GM19468 (cell line): ENCODE data around the gene UBE2I.

Source experiments
- ATAC-seq: cut with Tn5 transposase; IDR thresholded peaks from one replicate; pipeline ENCODE4 v1.9.1; 2021; ENCODE audit warnings: mild to moderate bottlenecking, moderate library complexity, moderate number of reproducible peaks; ENCODE audit not compliant: unreplicated experiment; ENCODE audit errors: extremely low read depth

Gene UBE2I

DNA sequence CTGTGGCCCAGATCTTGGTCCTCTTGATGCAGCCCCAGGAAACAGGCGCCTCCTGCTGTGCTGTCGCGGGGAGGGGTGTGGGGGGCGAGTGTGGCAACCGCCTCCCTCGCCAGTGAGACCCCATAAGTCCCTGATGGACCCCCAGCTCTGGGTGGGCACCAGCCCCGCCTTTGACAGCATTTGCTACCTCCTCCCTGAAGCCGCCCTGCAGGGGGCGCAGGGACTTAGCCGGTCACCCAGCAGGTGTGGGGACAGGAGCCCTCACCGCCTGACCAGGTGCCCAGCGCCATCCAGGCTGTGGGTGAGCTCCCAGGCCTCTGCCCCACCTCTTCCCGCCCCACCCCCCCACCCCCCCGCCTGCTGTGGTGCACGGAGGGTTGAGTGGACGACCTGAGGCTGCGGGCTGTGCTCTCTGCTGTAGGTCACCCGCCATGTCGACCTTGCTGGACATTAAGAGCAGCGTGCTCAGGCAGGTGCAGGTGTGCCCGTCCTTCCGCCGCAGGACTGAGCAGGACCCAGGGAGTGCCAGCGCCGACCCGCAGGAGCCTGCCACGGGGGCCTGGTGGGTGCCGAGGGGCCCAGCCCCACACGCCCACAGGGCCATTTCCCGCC, 28.8 kb downstream of the UBE2I start:
- no peak for ATAC-seq

GRCh38 chr16:1338855-1339675, 29.6 kb downstream of the UBE2I start:
- ATAC-seq = no peak

DNA sequence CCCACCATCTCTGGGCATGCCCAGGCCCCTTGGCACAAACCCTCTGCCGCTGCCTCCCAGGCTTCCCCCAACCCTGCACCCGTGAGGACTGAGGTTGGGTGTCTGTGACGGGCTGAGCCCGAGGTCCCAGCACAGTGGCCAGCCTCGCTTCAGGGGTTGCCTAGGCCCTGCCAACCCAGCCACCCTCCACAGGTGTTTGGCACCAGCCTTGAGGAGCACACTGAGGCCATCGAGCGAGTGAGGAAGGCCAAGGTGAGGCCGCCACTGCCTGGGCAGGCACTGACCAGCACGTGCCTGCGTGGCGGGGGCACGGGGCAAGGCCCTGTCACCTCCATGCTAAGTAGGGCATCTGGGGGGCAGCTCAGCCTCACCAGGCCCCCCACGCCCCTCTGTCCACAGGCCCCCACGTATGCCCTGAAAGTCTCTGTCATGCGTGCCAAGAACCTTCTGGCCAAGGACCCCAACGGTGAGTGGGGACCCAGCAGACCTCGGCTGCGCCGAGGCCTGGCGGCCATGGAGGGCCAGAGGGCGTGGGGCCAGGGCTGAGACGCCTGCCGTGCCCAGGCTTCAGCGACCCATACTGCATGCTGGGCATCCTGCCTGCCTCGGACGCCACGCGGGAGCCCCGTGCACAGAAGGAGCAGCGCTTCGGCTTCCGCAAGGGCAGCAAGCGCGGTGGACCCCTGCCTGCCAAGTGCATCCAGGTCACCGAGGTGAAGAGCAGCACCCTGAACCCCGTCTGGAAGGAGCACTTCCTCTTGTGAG, 31.5 kb downstream of the UBE2I start:
- no peak for ATAC-seq

- no peak for ATAC-seq
Measured at GRCh38 chr16:1341495-1342420, 32.3 kb downstream of the UBE2I start.

DNA sequence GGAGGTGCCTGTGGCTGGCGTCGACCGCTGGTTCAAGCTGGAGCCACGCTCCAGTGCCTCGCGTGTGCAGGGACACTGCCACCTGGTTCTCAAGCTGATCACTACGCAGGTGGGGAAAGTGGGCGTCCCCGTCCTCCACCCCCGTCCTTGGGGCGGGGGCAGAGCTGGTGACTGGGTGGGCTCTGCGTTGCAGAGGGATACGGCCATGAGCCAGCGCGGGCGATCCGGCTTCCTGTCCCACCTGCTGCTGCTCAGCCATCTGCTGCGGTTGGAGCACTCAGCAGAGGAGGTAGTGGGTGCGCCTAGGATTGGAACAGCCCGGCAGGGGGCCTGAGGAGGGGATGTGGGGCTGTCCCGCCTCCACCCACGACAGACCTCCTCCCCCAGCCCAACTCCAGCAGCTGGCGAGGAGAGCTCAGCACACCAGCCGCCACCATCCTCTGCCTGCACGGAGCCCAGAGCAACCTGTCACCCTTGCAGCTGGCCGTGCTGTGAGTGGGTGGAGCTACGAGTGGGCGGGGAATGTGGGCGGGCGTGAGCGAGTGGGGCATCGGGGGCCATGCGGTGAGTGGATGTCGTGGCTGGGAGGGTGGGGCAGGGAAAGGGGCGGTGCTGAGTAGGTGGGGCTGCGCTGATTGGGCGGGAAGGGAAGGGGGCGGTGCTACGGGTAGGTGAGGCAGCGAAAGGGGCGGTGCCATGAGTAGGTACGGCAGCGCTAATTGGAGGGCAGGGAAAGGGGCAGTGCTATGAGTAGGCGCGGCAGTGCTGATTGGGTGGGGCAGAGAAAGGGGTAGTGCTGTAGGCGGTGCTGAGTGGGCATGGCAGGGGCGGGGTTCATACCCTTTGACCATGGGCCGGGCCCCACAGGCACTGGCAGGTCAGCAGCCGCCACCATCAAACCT, 33.3 kb downstream of the UBE2I start:
- ATAC-seq = peak; percentile 55

DNA sequence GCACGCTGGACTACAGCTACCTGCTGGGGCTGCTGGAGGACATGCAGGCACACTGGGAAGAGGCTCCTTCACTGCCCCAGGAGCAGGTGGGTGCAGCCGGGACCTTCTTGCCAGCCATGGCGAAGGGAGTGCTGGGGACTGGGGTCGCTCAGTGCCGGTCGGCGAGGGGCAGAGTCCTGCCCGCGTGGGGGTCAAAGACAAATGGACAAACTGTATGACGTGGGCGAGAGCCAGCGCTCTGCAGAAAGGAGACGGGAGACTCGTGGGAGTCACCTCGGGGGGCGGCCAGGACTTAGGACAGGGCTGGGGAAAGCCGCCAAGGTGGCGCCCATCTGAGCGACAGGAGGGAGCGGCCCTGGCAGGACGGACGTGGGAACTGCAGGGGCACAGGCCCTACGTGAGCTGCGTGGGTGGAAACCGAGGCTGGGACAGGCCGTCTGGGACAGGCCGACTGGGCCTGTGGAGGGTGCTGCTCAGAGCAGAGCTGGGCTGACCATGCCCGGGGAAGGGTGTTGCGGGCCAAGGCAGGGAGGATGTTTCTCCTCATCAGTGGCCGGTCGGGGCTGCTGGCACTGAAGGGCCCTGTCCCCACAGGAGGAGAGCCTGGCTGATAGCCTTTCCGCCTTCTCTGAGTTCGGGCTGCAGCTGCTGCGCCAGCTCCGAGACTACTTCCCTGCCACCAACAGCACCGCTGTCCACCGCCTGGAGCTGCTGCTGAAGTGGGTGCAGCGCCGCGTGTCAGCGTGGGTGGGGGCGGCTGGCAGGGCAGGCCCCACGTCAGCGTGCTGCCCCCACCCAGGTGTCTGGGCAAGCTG, 34.2 kb downstream of the UBE2I start:
- ATAC-seq = no peak

DNA sequence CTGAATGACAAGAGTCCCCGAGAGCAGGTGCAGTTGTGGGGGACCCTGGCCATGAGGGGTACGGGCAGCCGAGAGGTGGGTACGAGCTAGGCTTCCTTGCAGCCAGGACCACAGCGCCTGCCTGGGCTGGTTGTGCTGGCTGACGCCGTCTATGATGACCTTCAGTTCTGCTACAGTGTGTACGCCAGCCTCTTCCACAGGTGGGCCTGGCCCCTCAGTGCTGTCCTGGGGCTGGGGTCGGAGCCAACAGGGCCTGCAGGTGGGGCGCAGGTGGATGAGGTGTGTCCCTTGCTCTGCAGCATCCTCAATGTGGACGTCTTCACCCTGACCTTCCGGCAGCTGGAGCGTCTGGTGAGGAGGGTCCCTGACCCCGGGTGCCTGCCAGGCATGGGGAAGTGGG, 35.1 kb downstream of the UBE2I start:
- no peak for ATAC-seq

DNA sequence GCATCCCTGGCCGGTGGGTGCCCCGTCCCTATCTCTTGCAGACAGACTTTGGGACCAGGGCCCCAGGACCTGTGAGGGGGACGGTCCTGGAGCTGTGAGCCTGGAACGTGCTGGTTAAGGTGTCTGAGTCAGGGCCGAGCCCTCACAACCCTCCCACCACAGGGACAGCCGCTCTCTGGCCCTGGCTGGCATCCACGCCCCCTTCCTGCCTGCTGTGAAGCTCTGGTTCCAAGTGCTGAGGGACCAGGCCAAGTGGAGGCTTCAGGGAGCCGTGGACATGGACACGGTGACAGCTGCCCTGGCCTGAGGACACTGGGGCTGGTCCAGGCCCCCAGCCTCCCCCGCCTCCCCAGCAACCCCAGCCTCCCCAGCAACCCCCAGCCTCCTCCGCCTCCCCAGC, 35.7 kb downstream of the UBE2I start:
- ATAC-seq = no peak

GRCh38 chr16:1345651-1346421, 36.4 kb downstream of the UBE2I start:
- no peak for ATAC-seq

DNA sequence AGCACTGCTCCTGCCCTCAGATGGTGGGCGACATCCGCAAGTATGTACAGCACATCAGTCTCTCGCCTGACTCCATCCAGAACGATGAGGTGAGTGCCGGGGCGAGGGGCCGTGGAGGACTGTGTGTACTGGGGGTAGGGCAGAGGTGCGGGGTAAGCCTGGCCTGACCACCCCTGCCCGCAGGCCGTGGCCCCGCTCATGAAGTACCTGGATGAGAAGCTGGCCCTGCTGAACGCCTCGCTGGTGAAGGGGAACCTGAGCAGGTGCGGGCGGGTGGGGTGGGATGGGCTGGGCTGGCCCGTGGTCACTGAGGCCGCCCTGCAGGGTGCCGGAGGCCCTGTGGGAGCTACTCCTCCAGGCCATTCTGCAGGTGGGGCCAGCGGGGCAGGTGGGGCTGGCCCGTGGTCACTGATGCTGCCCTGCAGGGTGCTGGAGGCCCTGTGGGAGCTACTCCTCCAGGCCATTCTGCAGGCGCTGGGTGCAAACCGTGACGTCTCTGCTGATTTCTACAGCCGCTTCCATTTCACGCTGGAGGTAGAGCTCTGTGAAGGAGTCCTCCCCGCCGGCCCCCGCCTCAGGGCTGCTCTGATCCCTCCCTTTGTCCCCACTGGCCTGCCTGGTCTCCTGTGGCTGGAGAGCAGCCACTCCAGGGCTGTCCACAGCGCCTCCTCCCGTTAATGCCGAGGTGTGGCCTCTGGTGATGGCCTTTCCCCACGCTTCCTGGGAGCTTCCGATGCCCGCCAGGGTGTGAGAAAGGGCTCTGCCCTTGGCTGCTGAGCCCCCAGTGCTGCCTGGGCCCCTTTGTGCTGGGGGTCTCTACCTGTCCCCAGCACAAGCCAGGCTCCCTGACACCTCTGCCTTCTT, 37.2 kb downstream of the UBE2I start:
- ATAC-seq = no peak

DNA sequence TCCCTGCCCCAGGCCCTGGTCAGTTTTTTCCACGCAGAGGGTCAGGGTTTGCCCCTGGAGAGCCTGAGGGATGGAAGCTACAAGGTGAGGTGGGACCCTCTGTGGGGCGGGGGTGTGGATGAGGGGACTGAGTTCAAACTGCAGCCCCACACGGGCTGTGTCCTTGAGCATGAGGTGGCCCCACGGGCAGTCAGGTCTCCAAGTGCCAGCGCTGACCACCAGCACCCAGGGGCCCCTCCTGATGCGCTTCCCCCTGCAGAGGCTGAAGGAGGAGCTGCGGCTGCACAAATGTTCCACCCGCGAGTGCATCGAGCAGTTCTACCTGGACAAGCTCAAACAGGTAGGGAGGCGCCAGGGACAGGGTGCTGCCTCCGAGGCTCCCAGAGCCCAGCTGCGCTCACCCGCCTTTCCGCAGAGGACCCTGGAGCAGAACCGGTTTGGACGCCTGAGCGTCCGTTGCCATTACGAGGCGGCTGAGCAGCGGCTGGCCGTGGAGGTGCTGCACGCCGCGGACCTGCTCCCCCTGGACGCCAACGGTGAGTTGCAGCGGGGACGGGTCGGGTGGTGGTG, 37.9 kb downstream of the UBE2I start:
- ATAC-seq = no peak

DNA sequence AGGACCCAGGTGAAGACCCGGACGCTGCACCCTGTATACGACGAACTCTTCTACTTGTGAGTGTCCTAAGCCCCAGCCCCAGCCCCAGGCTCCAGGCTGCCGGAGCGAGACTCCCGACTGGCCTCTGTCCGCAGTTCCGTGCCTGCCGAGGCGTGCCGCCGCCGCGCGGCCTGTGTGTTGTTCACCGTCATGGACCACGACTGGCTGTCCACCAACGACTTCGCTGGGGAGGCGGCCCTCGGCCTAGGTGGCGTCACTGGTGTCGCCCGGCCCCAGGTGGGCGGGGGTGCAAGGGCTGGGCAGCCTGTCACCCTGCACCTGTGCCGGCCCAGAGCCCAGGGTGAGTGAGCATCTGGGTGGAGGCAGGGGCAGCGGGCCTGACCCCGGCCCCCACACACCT, 38.5 kb downstream of the UBE2I start:
- ATAC-seq = no peak

DNA sequence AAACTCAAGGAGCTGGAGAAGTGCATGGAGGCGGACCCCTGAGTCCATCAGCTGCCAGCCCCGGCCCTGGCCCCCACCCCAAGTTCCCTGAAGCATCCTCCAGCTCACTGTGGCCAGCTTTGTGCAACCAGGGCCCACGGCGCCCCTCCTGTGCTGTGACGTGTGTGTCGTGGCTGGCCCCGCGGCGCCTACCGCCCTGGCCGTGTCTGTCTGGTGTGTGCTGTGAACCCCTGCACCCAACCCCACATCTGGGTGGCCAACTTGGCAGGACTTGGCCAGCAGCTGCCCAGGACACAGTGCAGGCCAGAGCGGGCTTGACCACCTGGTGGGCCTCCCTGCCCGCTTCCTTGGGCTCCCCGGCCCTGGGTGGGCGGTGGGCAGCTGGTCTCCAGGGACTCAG, 39.0 kb downstream of the UBE2I start:
- no peak for ATAC-seq

DNA sequence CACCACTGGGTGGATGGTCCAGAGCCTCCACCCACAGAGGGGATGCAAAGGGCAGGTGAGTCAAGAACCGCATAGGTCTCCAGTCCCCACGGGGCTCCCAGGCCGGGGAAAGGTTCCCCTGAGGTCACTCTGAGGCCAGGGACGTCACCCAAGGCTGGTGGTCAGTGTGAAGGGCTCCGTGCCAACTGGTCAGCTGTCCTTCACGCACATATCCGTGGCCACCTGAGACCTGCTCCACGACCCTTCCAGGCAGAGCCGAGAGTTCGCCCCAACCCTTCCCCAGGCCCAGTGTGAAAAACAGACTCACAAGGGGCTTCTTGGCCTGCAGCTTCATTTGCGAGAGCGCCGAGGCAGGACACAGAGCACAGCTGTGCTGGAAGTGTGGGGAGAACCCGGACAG, 39.5 kb downstream of the UBE2I start:
- no peak for ATAC-seq

DNA sequence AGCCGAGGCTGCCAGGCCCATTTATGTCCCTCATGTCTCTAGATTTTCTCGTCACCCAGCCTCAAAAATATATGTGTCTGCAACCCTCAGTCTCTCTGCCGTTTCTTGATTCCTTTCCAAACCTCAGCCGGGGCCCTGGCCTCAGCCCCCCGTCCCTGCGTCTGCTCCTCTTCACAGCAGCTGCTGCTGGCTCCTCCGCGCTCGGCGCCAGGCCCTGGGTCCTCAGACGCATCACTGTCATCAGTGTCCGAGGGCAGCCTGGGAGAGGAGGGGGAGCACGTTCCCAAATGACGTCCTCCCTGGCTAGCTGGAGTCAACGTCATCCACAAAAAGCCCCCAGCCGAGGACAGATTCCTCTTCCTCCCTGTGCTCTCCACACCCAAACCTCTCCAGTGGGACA, 39.9 kb downstream of the UBE2I start:
- no peak for ATAC-seq

GRCh38 chr16:1349951-1350350, 40.5 kb downstream of the UBE2I start:
- ATAC-seq = no peak
